ENCODE results near the gene PRR35. TPM values are rescaled to one million over a fixed set of nuclear protein-coding genes. Genes with fewer than 3 reads are reported as not detected.
A peak's percentile ranks its signal among the peaks of the same experiment; 100 is the strongest.

Gene PRR35
- total RNA-seq, 1 donor from 2014 or later, result 0.25 TPM

DNA sequence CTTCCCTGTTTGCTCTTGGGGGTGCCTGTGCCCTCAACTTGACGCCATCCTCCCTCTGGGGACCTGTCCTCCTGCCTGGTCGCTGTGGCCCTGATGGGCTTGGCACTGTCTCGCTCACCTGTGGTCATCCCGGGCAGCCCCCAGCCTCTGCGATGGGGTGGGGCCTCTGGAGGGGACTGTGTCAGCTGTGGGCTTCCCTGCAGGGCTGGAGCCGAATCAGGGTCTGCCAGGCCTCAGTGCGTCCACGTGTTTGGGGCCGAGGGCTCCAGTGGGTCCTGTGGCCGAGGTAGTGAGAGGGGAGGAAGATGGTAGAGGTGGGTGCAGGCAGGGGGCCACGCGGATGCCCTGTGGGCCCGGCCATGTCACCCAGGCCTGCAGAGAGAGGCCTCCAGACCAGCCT is 17.6 kb downstream of the PRR35 start:
- Mint-ChIP-seq H3K36me3 (peaks cover 4% of the 10 kb centered on the region), H3K4me1 (no peaks in the 10 kb centered on the region), H3K9me3 (no peaks in the 10 kb centered on the region), H3K4me3 (no peak overlapping the region), H3K27me3 (ENCODE audit: low read depth) (no peaks in the 10 kb centered on the region), H3K27ac (no peak overlapping the region)
- no peak for DNase-seq (ENCODE audit: low spot score in 2 of 2, unreplicated experiment in 2 of 2)
- TF ChIP-seq, protein P1, sequence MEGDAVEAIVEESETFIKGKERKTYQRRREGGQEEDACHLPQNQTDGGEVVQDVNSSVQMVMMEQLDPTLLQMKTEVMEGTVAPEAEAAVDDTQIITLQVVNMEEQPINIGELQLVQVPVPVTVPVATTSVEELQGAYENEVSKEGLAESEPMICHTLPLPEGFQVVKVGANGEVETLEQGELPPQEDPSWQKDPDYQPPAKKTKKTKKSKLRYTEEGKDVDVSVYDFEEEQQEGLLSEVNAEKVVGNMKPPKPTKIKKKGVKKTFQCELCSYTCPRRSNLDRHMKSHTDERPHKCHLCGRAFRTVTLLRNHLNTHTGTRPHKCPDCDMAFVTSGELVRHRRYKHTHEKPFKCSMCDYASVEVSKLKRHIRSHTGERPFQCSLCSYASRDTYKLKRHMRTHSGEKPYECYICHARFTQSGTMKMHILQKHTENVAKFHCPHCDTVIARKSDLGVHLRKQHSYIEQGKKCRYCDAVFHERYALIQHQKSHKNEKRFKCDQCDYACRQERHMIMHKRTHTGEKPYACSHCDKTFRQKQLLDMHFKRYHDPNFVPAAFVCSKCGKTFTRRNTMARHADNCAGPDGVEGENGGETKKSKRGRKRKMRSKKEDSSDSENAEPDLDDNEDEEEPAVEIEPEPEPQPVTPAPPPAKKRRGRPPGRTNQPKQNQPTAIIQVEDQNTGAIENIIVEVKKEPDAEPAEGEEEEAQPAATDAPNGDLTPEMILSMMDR (IDR thresholded peaks at IDR 0.05; ENCODE audit: unreplicated experiment), result no peak

DNA sequence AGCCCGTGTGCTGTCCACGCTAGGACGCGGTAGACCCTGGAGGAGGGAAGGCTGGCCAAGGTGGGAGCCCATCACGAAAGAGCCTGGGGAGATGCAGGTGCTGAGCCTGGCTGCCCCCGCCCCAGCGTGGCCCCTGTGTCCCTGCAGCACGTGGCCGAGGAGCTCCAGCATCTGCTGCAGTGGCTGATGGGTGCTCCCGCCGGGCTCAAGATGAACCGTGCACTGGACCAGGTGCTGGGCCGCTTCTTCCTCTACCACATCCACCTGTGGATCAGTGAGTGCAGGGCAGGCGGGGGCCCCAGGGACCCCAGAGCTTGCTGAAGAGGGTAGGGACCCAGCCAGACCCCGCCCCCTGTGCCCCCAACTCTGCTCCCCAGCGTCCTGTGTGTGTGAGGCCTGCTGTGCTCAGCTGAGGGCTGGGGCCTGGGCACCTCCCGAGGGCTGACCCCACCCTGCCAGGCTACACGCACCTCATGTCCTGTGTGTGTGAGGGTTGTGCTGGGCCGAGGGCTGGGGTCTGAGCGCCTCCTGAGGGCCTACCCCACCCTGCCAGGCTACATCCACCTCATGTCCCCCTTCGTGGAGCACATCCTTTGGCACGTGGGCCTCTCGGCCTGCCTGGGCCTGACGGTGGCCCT is 18.2 kb downstream of the PRR35 start:
- TF ChIP-seq, protein P1 (IDR thresholded peaks at IDR 0.05; ENCODE audit: unreplicated experiment), result no peak
- Mint-ChIP-seq H3K27ac (no peak overlapping the region), H3K4me3 (no peak overlapping the region), H3K27me3 (ENCODE audit: low read depth) (no peaks in the 10 kb centered on the region), H3K4me1 (no peaks in the 10 kb centered on the region), H3K9me3 (no peaks in the 10 kb centered on the region), H3K36me3 (peaks cover 4% of the 10 kb centered on the region)
- no peak for DNase-seq (ENCODE audit: low spot score in 2 of 2, unreplicated experiment in 2 of 2)

DNA sequence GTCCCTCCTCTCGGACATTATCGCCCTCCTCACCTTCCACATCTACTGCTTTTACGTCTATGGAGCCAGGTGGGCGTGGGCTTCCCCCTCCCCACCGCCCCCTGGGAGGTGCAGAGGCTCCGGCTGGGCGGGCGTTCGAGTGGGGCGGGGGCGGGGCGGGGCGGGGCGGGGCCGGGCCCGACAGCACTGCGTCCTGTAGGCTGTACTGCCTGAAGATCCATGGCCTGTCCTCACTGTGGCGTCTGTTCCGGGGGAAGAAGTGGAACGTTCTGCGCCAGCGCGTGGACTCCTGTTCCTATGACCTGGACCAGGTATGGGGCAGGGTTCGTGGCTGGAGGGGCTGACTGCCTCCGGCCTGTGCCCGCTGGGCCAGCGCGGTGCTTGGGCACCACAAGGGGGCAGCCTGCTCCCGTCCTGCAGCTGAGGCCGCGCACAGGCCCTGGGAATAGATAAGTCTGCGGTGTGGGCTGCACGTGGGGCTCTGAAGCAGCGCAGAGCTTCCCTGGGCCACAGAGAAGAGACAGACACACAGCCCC is 18.7 kb downstream of the PRR35 start:
- Mint-ChIP-seq H3K36me3 (peaks cover 4% of the 10 kb centered on the region), H3K27me3 (ENCODE audit: low read depth) (no peaks in the 10 kb centered on the region), H3K4me1 (no peaks in the 10 kb centered on the region), H3K27ac (no peak overlapping the region), H3K9me3 (no peaks in the 10 kb centered on the region), H3K4me3 (no peak overlapping the region)
- DNase-seq (ENCODE audit: low spot score in 2 of 2, unreplicated experiment in 2 of 2), result no peak
- TF ChIP-seq, protein P1 (IDR thresholded peaks at IDR 0.05; ENCODE audit: unreplicated experiment), result peak; percentile 52

- H3K27ac Mint-ChIP-seq, result no peak overlapping the region
- TF ChIP-seq, protein P1 (IDR thresholded peaks at IDR 0.05; ENCODE audit: unreplicated experiment), result no peak
- H3K9me3 Mint-ChIP-seq, result no peaks in the 10 kb centered on the region
- DNase-seq (ENCODE audit: low spot score in 2 of 2, unreplicated experiment in 2 of 2), result no peak
- H3K36me3 Mint-ChIP-seq, result peaks cover 4% of the 10 kb centered on the region
- H3K4me3 Mint-ChIP-seq, result no peak overlapping the region
- peaks cover 1% of the 10 kb centered on the region for H3K27me3 Mint-ChIP-seq (ENCODE audit: low read depth)
- H3K4me1 Mint-ChIP-seq, result peaks cover under 1% of the 10 kb centered on the region
Observed at GRCh38 chr16:580141-580945, 20.1 kb downstream of the PRR35 start.

DNA sequence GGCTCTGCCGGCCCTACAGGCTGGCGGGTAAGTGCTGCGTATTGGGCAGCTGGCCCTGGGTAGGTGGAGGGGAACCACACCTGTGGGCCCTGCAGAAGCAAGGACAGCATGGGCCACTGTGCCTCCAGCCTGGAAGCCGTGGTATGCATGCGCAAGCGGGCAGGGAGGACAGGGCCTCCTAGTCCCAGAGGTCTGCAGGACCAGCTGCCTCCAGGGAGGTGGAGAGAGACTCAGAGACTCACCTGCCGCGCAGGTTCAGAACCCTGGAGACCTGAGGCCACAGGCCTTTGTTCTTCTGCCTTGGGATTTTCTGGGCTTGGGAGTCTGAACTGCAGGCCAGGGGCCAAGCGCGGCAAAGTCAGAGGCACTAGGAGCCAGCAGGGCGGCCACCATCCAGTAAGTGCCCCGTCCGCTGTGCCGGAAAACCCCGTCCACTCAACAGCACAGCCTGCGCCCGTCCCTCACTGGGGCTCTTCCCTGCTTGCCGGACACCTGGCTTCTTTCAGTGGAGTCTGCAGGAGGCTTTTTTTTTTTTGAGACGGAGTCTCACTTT is 20.8 kb downstream of the PRR35 start:
- DNase-seq (ENCODE audit: low spot score in 2 of 2, unreplicated experiment in 2 of 2), result no peak
- no peak overlapping the region for H3K4me3 Mint-ChIP-seq
- H3K4me1 Mint-ChIP-seq, result peaks cover 7% of the 10 kb centered on the region
- peaks cover 4% of the 10 kb centered on the region for H3K36me3 Mint-ChIP-seq
- H3K27ac Mint-ChIP-seq, result no peak overlapping the region
- TF ChIP-seq, protein P1 (IDR thresholded peaks at IDR 0.05; ENCODE audit: unreplicated experiment), result no peak
- H3K9me3 Mint-ChIP-seq, result no peaks in the 10 kb centered on the region
- H3K27me3 Mint-ChIP-seq (ENCODE audit: low read depth), result peaks cover 7% of the 10 kb centered on the region
